ENCODE results near the gene UBE2S.
A peak's percentile ranks its signal among the peaks of the same experiment; 100 is the strongest.

The UBE2S gene

DNA sequence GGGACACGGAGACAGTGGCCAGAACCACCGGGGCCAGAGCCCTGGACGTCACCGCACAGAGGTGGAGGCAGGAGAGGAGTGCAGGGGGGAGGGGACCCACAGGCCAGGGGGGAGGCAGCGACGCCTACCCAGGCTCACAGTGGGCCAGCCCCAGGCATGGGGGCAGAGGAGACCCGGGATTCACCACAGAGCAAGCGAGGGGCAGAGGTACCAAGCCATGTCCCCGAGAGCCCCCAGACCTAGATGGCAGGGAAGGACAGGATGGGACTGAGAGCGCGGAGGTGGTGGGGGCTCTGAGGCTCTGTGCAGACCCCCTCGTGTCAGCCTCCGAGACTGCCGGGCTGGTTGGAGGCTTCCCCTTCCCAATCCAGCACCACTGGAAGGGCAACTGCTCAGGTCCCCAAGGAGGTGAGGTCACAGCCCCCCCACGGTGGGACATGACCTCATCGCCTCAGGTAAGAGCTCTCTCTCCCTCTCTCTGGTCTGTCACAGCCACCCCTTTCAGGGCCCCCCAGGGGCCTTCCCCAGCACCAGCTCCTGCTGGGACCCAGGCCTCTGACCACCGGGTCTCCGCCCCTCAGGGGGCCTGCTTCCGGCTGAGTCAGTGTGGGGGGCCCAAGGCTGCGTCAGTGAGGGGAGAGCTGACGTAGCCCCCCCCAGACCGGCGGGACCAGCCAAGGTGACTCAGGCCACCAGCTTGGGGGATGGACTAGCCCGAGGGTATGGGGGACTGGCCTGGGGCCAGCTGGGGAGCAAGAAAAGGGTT is 35.1 kb downstream of the UBE2S start:
- no peak overlapping the region for H3K4me3 ChIP-seq (ENCODE audit: low read depth, low read length)
- ChIA-PET CTCF (interaction anchor here (0.9 to 1.2 kb wide), 4 partner anchors 40 to 259 kb away, joined by 3 to 10 read pairs (median 3); no protein-coding TSS in a partner anchor), POLR2A (interaction anchor here (0.5 to 1.8 kb wide), 11 partner anchors 9 to 113 kb away, joined by 3 to 12 read pairs (median 4); partner anchors contain the start of genes HSPBP1, KMT5C, PPP6R1 and TMEM238)
- no peak overlapping the region for H3K27ac ChIP-seq (ENCODE audit: extremely low read depth, low read depth, low read length)
- H3K9me3 ChIP-seq (ENCODE audit: control insufficient read depth, insufficient read depth, low read depth, low read length), result no peaks in the 10 kb centered on the region
- no peaks in the 10 kb centered on the region for H3K36me3 ChIP-seq (ENCODE audit: control insufficient read depth in 2 of 2, insufficient read depth in 1 of 2, low read length in 2 of 2)
- peaks cover 5% of the 10 kb centered on the region; the same call in 1 of the 2 replicates for H3K4me1 ChIP-seq (ENCODE audit: control insufficient read depth, insufficient read depth, low read length)
- peak; percentile 23; the same call in 1 of the 2 replicates for TF ChIP-seq ZBTB10 (tag by site-specific recombination; IDR thresholded peaks at IDR 0.05)
- TF ChIP-seq GLIS1 (tag by site-specific recombination; IDR thresholded peaks at IDR 0.05), result peak; percentile 99
- peak; percentile 53; the same call in 1 of the 2 replicates for TF ChIP-seq BCL11A (tag by site-specific recombination; IDR thresholded peaks at IDR 0.05; ENCODE audit: low read depth)
- TF ChIP-seq ZNF513 (tag by site-specific recombination; IDR thresholded peaks at IDR 0.05), result no peak
- peak; percentile 94 for TF ChIP-seq ZIC2 (tag by site-specific recombination; IDR thresholded peaks at IDR 0.05)
- TF ChIP-seq ZNF530 (tag by site-specific recombination; IDR thresholded peaks at IDR 0.05; ENCODE audit: low read depth), result no peak
- no peak for TF ChIP-seq ZNF280C (tag by site-specific recombination; IDR thresholded peaks at IDR 0.05)
- TF ChIP-seq IKZF3 (tag by site-specific recombination; IDR thresholded peaks at IDR 0.05), result peak; percentile 65; the same call in 1 of the 2 replicates
- TF ChIP-seq, protein P1, sequence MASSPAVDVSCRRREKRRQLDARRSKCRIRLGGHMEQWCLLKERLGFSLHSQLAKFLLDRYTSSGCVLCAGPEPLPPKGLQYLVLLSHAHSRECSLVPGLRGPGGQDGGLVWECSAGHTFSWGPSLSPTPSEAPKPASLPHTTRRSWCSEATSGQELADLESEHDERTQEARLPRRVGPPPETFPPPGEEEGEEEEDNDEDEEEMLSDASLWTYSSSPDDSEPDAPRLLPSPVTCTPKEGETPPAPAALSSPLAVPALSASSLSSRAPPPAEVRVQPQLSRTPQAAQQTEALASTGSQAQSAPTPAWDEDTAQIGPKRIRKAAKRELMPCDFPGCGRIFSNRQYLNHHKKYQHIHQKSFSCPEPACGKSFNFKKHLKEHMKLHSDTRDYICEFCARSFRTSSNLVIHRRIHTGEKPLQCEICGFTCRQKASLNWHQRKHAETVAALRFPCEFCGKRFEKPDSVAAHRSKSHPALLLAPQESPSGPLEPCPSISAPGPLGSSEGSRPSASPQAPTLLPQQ (tag by site-specific recombination; IDR thresholded peaks at IDR 0.05), result peak; percentile 55
- no peak for TF ChIP-seq REPIN1 (tag by site-specific recombination; IDR thresholded peaks at IDR 0.05; ENCODE audit: low read depth)
- TF ChIP-seq ZEB2 (tag by site-specific recombination; IDR thresholded peaks at IDR 0.05), result peak; percentile 64
- peak; percentile 43 for TF ChIP-seq SP7 (tag by site-specific recombination; IDR thresholded peaks at IDR 0.05)
- 0 out of 2 replicates have a peak, but pooled peaks have one; percentile 18 for TF ChIP-seq ZNF24 (tag by site-specific recombination; IDR thresholded peaks at IDR 0.05)
- TF ChIP-seq ZNF184 (tag by site-specific recombination; IDR thresholded peaks at IDR 0.05), result no peak
- no peak for TF ChIP-seq ZNF449 (tag by site-specific recombination; IDR thresholded peaks at IDR 0.05)
- TF ChIP-seq, protein P2, sequence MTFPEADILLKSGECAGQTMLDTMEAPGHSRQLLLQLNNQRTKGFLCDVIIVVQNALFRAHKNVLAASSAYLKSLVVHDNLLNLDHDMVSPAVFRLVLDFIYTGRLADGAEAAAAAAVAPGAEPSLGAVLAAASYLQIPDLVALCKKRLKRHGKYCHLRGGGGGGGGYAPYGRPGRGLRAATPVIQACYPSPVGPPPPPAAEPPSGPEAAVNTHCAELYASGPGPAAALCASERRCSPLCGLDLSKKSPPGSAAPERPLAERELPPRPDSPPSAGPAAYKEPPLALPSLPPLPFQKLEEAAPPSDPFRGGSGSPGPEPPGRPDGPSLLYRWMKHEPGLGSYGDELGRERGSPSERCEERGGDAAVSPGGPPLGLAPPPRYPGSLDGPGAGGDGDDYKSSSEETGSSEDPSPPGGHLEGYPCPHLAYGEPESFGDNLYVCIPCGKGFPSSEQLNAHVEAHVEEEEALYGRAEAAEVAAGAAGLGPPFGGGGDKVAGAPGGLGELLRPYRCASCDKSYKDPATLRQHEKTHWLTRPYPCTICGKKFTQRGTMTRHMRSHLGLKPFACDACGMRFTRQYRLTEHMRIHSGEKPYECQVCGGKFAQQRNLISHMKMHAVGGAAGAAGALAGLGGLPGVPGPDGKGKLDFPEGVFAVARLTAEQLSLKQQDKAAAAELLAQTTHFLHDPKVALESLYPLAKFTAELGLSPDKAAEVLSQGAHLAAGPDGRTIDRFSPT (tag by site-specific recombination; IDR thresholded peaks at IDR 0.05), result peak; percentile 59; the same call in 1 of the 2 replicates
- peak; percentile 34; the same call in 1 of the 2 replicates for TF ChIP-seq ZNF335 (tag by site-specific recombination; conservative IDR thresholded peaks at IDR 0.05)
- no peak for TF ChIP-seq ZNF354C (tag by site-specific recombination; IDR thresholded peaks at IDR 0.05; ENCODE audit: borderline replicate concordance, low read depth)
- no peak for TF ChIP-seq ZBTB17 (tag by site-specific recombination; IDR thresholded peaks at IDR 0.05)
- peak; percentile 41; the same call in 1 of the 2 replicates for TF ChIP-seq ZNF366 (tag by site-specific recombination; conservative IDR thresholded peaks at IDR 0.05)
- TF ChIP-seq ZNF140 (tag by site-specific recombination; IDR thresholded peaks at IDR 0.05), result no peak
- 0 out of 2 replicates have a peak, but pooled peaks have one; percentile 26 for TF ChIP-seq ZNF10 (tag by site-specific recombination; IDR thresholded peaks at IDR 0.05)
- peak; percentile 76 for TF ChIP-seq ATF2 (tag by site-specific recombination; IDR thresholded peaks at IDR 0.05; ENCODE audit: low read depth)

All from HEK293 (cell line).